ENCODE results near the gene PDSS1. TPM values are rescaled to one million over a fixed set of nuclear protein-coding genes. Genes with fewer than 3 reads are reported as not detected.

Gene PDSS1
- polyA plus RNA-seq, 1 donor from 2014 or later = 13.0 TPM

- Histone ChIP-seq H3K4me3 (ENCODE audit: low read length) (peak overlapping the region; percentile 95), H4K20me1 (ENCODE audit: insufficient read depth) (no peaks in the 10 kb centered on the region), H3K27ac (ENCODE audit: low read length) (peak overlapping the region; percentile 87), H3K4me2 (ENCODE audit: low read length) (peak overlapping the region; percentile 86), H3K79me2 (replicated peaks; ENCODE audit: insufficient read depth, low read length) (peaks cover 18% of the 10 kb centered on the region), H3K9me3 (ENCODE audit: low read length) (no peaks in the 10 kb centered on the region), H3K36me3 (ENCODE audit: insufficient read depth, low read length) (no peaks in the 10 kb centered on the region), H3K27me3 (ENCODE audit: insufficient read depth, low read depth, low read length) (no peaks in the 10 kb centered on the region), H3K9me2 (ENCODE audit: insufficient read depth, low read length) (no peaks in the 10 kb centered on the region), H3F3A (ENCODE audit: insufficient read depth, low read length, poor library complexity, severe bottlenecking) (no peaks in the 10 kb centered on the region), H3K9ac (ENCODE audit: low read length) (peak overlapping the region; percentile 88), H2AFZ (ENCODE audit: low read depth, low read length) (peak overlapping the region; percentile 98)
- TF ChIP-seq REST (IDR thresholded peaks at IDR 0.05; ENCODE audit: borderline replicate concordance) (no peak), EP300 (conservative IDR thresholded peaks at IDR 0.05; ENCODE audit: poor library complexity, severe bottlenecking) (no peak), POLR2AphosphoS5 (IDR thresholded peaks at IDR 0.05) (no peak), SMC3 (conservative IDR thresholded peaks at IDR 0.05; ENCODE audit: poor library complexity) (no peak), MXI1 (conservative IDR thresholded peaks at IDR 0.05; ENCODE audit: poor library complexity, severe bottlenecking) (no peak), TAF1 (IDR thresholded peaks at IDR 0.05; ENCODE audit: low read depth) (no peak), RAD21 (conservative IDR thresholded peaks at IDR 0.05) (no peak), CTCF (IDR thresholded peaks at IDR 0.05; ENCODE audit: poor library complexity, severe bottlenecking) (no peak), EZH2 (IDR thresholded peaks at IDR 0.05; ENCODE audit: borderline replicate concordance, insufficient read depth, low read length, poor library complexity, severe bottlenecking) (no peak)
Measured at GRCh38 chr10:26696786-26697162, 727 bp upstream of the PDSS1 start.

GRCh38 chr10:26697922-26698608 lies 564 bp downstream of the PDSS1 start:
- no peaks in the 10 kb centered on the region for H3K9me2 ChIP-seq (ENCODE audit: insufficient read depth, low read length)
- peaks cover 18% of the 10 kb centered on the region for H3K79me2 ChIP-seq (replicated peaks; ENCODE audit: insufficient read depth, low read length)
- H3K4me3 ChIP-seq (ENCODE audit: low read length) = peak overlapping the region; percentile 95
- no peaks in the 10 kb centered on the region for H3K9me3 ChIP-seq (ENCODE audit: low read length)
- no peak for TF ChIP-seq REST (IDR thresholded peaks at IDR 0.05; ENCODE audit: borderline replicate concordance)
- peak; percentile 44 for TF ChIP-seq TAF1 (IDR thresholded peaks at IDR 0.05; ENCODE audit: low read depth)
- TF ChIP-seq MXI1 (conservative IDR thresholded peaks at IDR 0.05; ENCODE audit: poor library complexity, severe bottlenecking) = no peak
- no peak for TF ChIP-seq POLR2AphosphoS5 (IDR thresholded peaks at IDR 0.05)
- H3K27ac ChIP-seq (ENCODE audit: low read length) = peak overlapping the region; percentile 87
- H2AFZ ChIP-seq (ENCODE audit: low read depth, low read length) = peak overlapping the region; percentile 76
- peak overlapping the region; percentile 88 for H3K9ac ChIP-seq (ENCODE audit: low read length)
- H3K27me3 ChIP-seq (ENCODE audit: insufficient read depth, low read depth, low read length) = no peaks in the 10 kb centered on the region
- no peaks in the 10 kb centered on the region for H3K36me3 ChIP-seq (ENCODE audit: insufficient read depth, low read length)
- peak overlapping the region; percentile 100 for H3K4me2 ChIP-seq (ENCODE audit: low read length)
- H3F3A ChIP-seq (ENCODE audit: insufficient read depth, low read length, poor library complexity, severe bottlenecking) = no peaks in the 10 kb centered on the region
- no peaks in the 10 kb centered on the region for H4K20me1 ChIP-seq (ENCODE audit: insufficient read depth)
